Measurements from ENCODE around the gene HIPK1. TPM values are rescaled to one million over a fixed set of nuclear protein-coding genes. Genes with fewer than 3 reads are reported as not detected.
"Not testable (repeated sequence)": the region's sequence is repeated elsewhere in the genome, so short reads cannot be mapped to it uniquely, and the experiment has no call there.

The HIPK1 gene
- total RNA-seq, 3 donors from 2014 or later, result 66.0 to 99.7 (median 68.8) TPM

GRCh38 chr1:113946112-113946511, 17.0 kb downstream of the HIPK1 start:
- no peak overlapping the region for H3K4me3 ChIP-seq
- no peaks in the 10 kb centered on the region for H3K36me3 ChIP-seq (ENCODE audit: low read depth)
- peaks cover 29% of the 10 kb centered on the region for H3K4me1 ChIP-seq (ENCODE audit: low read depth)
- TF ChIP-seq CTCF (IDR thresholded peaks at IDR 0.05), result no peak
- intact Hi-C loops (cut with DNase I, micrococcal nuclease), result no loop called here
- peak; percentile 14 for ATAC-seq
- DNase-seq, result no peak
- H3K9me3 ChIP-seq, result no peaks in the 10 kb centered on the region

DNA sequence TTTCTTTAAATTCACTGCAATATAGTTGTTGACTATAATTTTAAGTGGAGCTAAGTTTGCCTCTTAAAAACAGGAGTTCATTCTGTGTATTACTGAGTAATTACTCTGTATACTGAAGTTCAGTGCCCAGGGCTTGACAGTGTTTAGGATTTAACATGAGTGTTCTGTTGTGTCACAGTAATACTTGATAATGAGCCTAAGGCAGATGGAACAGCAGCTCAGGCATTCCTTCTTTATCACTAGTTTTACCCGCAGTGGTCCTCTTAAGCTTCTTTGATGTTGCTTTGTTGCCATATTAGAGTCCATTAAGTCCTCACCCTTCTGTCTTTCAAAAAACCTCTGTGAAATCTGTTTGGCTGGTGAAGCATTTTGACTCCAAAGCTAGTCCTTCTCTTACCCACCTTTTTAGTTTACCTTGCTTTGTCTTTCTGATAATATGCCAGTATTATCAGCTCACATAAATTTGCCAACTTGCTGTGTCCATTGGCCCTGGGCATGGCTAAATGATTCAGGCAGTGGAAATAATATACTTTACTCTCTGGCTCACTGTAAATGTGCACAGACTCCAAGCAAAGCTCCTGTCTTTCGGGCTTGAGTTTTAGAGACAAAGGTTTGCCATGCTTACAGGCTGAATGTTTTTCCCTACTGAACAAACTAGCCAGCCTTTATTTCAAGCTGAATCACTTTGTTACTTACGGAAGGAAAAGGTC, 17.7 kb downstream of the HIPK1 start:
- peaks cover 29% of the 10 kb centered on the region for H3K4me1 ChIP-seq (ENCODE audit: low read depth)
- H3K9me3 ChIP-seq, result no peaks in the 10 kb centered on the region
- intact Hi-C loops (cut with DNase I, micrococcal nuclease), result no loop called here
- DNase-seq (no peak), ATAC-seq (peak; percentile 46)
- no peak for TF ChIP-seq CTCF (IDR thresholded peaks at IDR 0.05)
- H3K4me3 ChIP-seq, result no peak overlapping the region
- no peaks in the 10 kb centered on the region for H3K36me3 ChIP-seq (ENCODE audit: low read depth)

DNA sequence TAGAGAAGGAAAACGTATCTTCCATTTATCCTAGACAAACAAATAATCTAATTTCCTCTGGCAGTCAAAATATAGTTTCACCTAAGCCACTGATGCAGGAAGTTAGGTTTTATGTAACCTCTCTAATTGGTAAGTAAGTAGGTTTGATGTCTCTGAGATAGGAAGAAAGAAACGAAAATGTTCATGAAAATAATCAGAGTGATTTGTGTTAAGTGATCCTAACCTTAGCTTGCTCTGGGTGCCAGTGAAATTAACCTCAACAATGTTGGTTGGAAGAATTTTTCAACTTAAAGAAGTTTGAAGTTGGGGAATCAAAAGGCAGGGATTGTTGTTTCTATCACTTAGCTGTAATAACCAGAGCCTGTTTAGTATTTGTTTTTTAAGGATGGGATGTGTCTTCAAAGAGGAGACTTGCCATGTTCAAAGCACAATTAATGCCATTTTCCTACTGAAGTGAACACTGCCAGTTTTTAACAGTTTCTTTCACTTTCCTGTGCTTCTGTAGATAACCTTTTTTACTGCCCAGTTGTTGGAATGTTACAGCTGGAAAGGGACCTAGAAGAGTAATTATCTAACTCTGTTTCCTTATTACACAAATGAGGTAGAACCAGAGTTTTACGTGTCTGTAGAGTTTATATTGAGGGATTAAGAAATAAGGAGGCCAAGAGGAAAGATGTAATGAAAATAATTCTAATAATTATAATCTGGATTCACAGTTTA, 18.4 kb downstream of the HIPK1 start:
- intact Hi-C loops (cut with DNase I, micrococcal nuclease), result no loop called here
- no peak for DNase-seq
- peaks cover 29% of the 10 kb centered on the region for H3K4me1 ChIP-seq (ENCODE audit: low read depth)

DNA sequence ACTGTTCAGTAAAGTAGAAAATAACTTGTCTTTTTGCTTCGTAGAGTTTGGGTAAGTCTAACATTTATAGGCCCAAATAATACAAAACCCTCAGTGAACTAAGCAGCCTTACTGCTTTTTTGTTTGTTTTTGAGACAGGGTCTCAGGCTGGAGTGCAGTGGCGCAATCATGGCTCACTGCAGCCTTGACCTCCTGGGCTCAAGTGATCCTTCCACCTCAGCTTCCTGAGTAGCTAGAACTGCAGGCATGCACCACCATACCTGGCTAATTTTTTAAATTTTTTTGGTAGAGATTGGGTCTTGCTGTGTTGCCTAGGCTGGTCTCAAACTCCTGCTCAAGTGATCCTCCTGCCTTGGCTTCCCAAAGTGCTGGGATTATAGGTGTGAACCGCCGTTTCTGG, 19.0 kb downstream of the HIPK1 start:
- H3K4me3 ChIP-seq; ATAC-seq; H3K9me3 ChIP-seq; DNase-seq; intact Hi-C loops (cut with DNase I, micrococcal nuclease); H3K36me3 ChIP-seq (ENCODE audit: low read depth): not testable (repeated sequence)
- peaks cover 29% of the 10 kb centered on the region for H3K4me1 ChIP-seq (ENCODE audit: low read depth)

More for the DNA sequence above, 18.4 kb downstream of the HIPK1 start:
- no peak for TF ChIP-seq CTCF (IDR thresholded peaks at IDR 0.05)
- no peaks in the 10 kb centered on the region for H3K36me3 ChIP-seq (ENCODE audit: low read depth)
- H3K4me3 ChIP-seq, result no peak overlapping the region
- ATAC-seq, result peak; percentile 80
- H3K9me3 ChIP-seq, result no peaks in the 10 kb centered on the region

GRCh38 chr1:113949007-113949406, 19.9 kb downstream of the HIPK1 start:
- peaks cover 29% of the 10 kb centered on the region for H3K4me1 ChIP-seq (ENCODE audit: low read depth)
- intact Hi-C loops (cut with DNase I, micrococcal nuclease), result no loop called here
- no peaks in the 10 kb centered on the region for H3K36me3 ChIP-seq (ENCODE audit: low read depth)
- H3K4me3 ChIP-seq, result no peak overlapping the region
- DNase-seq, result no peak
- H3K9me3 ChIP-seq, result no peaks in the 10 kb centered on the region
- no peak for TF ChIP-seq CTCF (IDR thresholded peaks at IDR 0.05)
- no peak for ATAC-seq

DNA sequence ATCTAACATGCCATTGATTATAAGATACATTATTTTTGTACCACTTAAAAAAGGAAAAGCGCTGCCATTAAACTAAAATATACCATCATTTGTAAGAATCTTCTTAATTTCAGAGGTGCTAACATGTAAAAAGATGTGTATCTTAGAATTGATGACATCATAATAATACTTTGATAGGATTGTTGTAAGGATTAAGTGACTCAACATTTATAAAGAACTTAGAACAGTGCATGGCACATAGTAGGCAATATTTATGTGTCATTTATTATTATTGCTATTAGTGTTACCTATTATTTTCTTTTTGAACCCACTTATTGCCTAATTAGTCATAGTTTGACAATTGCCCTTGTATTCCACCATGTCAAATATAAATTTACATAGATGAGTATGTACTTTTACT, 21.8 kb downstream of the HIPK1 start:
- intact Hi-C loops (cut with DNase I, micrococcal nuclease), result no loop called here
- no peaks in the 10 kb centered on the region for H3K9me3 ChIP-seq
- TF ChIP-seq CTCF (IDR thresholded peaks at IDR 0.05), result no peak
- no peaks in the 10 kb centered on the region for H3K36me3 ChIP-seq (ENCODE audit: low read depth)
- peaks cover 27% of the 10 kb centered on the region for H3K4me1 ChIP-seq (ENCODE audit: low read depth)
- DNase-seq (no peak), ATAC-seq (no peak)
- no peak overlapping the region for H3K4me3 ChIP-seq

Measured in mucosa of descending colon (tissue), 3 donors.